H1 (cell line): ENCODE measurements around the gene GALNT9. TPM values are rescaled to one million over a fixed set of nuclear protein-coding genes. Genes with fewer than 3 reads are reported as not detected.

Experiments used
- CHD2 ChIP-seq: IDR thresholded peaks from 2 replicates; pipeline ENCODE4 v1.6.1; 2012; ENCODE audit warnings: low read length, improper control_type of control experiment
- EGR1 ChIP-seq: IDR thresholded peaks from 2 replicates; pipeline ENCODE4 v1.6.1; 2011; ENCODE audit warnings: low read depth, low read length, borderline replicate concordance
- EP300 ChIP-seq, 2 experiments: IDR thresholded peaks; 1 replicate in 1 of 2; 2 replicates in 1 of 2; pipeline ENCODE4 v1.6.1; 2011 to 2012; ENCODE audit warnings: low read depth in 2 of 2, low read length in 2 of 2, mild to moderate bottlenecking in 2 of 2, borderline replicate concordance in 1 of 2, inconsistent platforms in 1 of 2, moderate library complexity in 1 of 2
- GABPA ChIP-seq: IDR thresholded peaks from 2 replicates; pipeline ENCODE4 v1.6.1; 2011; ENCODE audit warnings: mild to moderate bottlenecking, low read length, moderate library complexity, borderline replicate concordance; ENCODE audit not compliant: insufficient read depth
- GTF2F1 ChIP-seq: IDR thresholded peaks from 2 replicates; pipeline ENCODE4 v1.6.1; 2012; ENCODE audit warnings: low read depth, low read length, improper control_type of control experiment, borderline replicate concordance
- JUN ChIP-seq: IDR thresholded peaks from 2 replicates; pipeline ENCODE4 v1.6.1; 2011; ENCODE audit warnings: low read depth, mild to moderate bottlenecking, improper control_type of control experiment, low read length
- NANOG ChIP-seq: IDR thresholded peaks from 2 replicates; pipeline ENCODE4 v1.6.1; 2011; ENCODE audit warnings: low read length, low read depth, mild to moderate bottlenecking, inconsistent platforms; ENCODE audit not compliant: insufficient read depth, poor library complexity, severe bottlenecking
- RNF2 ChIP-seq: fragments of 200-900, 300-1000 bp; sonication (generic); IDR thresholded peaks from 2 replicates; pipeline ENCODE4 v1.7.1; 2016; ENCODE audit warnings: borderline replicate concordance, low read depth, mild to moderate bottlenecking, antibody characterized with exemption, low read length; ENCODE audit not compliant: poor library complexity, severe bottlenecking; ENCODE audit errors: missing control alignments
- SIX5 ChIP-seq: IDR thresholded peaks from 2 replicates; pipeline ENCODE4 v1.6.1; 2011; ENCODE audit warnings: mild to moderate bottlenecking, low read depth, low read length
- TCF12 ChIP-seq: IDR thresholded peaks from 2 replicates; pipeline ENCODE4 v1.6.1; 2011; ENCODE audit warnings: low read depth, mild to moderate bottlenecking, low read length
- polyA plus RNA-seq, 7 experiments: library from polyadenylated mRNA; depleted of rRNA in 3 of 7; stranded (reverse) in 5 of 7; unstranded in 2 of 7; fragments of >200 nt in 5 of 7; fragments of 200-250 nt in 2 of 7; gene quantifications; 1 replicate in 5 of 7; 2 replicates in 1 of 7; 4 replicates in 1 of 7; pipeline versions ENCODE4 v1.2.1 to v1.2.3, GENCODE V29; 2011 to 2013; ENCODE audit warnings: missing spikeins in 2 of 7, mixed read lengths in 2 of 7
- total RNA-seq: library from RNA; stranded (reverse); fragmentation: NEBNext Ultra II Directional; extraction: Animal tissue kit (Norgen Biotek cat#: 25700); gene quantifications from 2 replicates; pipeline ENCODE4 v1.2.1, GENCODE V29; 2021
- TF ChIP-seq, protein P1 (sequence below): IDR thresholded peaks from 2 replicates; pipeline ENCODE4 v1.6.1; 2012; ENCODE audit warnings: inconsistent platforms
- TF ChIP-seq, protein P2 (sequence below): IDR thresholded peaks from 2 replicates; pipeline ENCODE4 v1.6.1; 2011; ENCODE audit warnings: low read depth, mild to moderate bottlenecking, low read length; ENCODE audit not compliant: insufficient read depth
- TF ChIP-seq, protein P3 (sequence below): IDR thresholded peaks from 2 replicates; pipeline ENCODE4 v1.6.1; 2012; ENCODE audit warnings: inconsistent platforms

GALNT9 gene
- total and polyA plus RNA-seq, 2 of the 8 experiments (the other 6 are each of a cell fraction or from before 2014, with no cell fraction given), result 2.0 to 3.6 TPM

DNA sequence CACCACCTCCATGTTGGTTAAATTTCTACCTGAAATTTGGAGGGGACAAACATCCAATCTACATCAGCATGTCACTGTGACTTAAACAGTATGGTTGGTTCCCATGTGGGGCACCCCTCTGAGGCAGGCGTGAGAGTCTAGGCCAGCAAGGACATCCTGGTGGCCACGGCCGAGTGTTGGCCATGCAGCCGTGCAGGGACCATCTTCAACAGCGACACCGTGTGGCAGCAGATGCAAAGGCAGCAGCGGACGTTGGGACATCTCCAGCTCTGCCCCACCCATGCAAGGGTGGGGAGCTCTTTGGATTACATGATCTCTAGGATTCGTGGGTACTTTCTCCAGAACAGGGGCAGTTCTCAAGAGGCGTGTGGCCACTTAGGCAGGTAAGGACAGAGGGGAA is 135.3 kb downstream of the GALNT9 start (continued):
- TF ChIP-seq, protein P1, sequence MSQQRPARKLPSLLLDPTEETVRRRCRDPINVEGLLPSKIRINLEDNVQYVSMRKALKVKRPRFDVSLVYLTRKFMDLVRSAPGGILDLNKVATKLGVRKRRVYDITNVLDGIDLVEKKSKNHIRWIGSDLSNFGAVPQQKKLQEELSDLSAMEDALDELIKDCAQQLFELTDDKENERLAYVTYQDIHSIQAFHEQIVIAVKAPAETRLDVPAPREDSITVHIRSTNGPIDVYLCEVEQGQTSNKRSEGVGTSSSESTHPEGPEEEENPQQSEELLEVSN, result peak; percentile 63
- TF ChIP-seq, protein P2, sequence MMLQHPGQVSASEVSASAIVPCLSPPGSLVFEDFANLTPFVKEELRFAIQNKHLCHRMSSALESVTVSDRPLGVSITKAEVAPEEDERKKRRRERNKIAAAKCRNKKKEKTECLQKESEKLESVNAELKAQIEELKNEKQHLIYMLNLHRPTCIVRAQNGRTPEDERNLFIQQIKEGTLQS, result no peak
- TF ChIP-seq GABPA (peak; percentile 41; the same call in 1 of the 2 replicates), GTF2F1 (no peak), CHD2 (no peak), RNF2 (no peak), SIX5 (no peak), JUN (no peak), EGR1 (no peak), EP300 (IDR thresholded peaks at IDR 0.05; ENCODE audit: borderline replicate concordance in 1 of 2, low read depth in 2 of 2, low read length in 2 of 2) (no peak), NANOG (no peak), TCF12 (no peak)
- TF ChIP-seq, protein P3, sequence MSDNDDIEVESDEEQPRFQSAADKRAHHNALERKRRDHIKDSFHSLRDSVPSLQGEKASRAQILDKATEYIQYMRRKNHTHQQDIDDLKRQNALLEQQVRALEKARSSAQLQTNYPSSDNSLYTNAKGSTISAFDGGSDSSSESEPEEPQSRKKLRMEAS, result peak; percentile 81
